Stimulated activated CD8-positive, alpha-beta memory T cell treated with anti-CD3 and anti-CD28 coated beads, Interleukin-4, amount 100 ng/mL, for 4 hours (primary cell): ENCODE results near the gene TUBGCP5.

Experiments
- DNase-seq, 2 donors: peaks; one replicate each; pipeline ENCODE4 v3.0.0-alpha.2; 2020; ENCODE audit warnings: low read depth in 2 of 2, low spot score in 1 of 2

The TUBGCP5 gene

DNA sequence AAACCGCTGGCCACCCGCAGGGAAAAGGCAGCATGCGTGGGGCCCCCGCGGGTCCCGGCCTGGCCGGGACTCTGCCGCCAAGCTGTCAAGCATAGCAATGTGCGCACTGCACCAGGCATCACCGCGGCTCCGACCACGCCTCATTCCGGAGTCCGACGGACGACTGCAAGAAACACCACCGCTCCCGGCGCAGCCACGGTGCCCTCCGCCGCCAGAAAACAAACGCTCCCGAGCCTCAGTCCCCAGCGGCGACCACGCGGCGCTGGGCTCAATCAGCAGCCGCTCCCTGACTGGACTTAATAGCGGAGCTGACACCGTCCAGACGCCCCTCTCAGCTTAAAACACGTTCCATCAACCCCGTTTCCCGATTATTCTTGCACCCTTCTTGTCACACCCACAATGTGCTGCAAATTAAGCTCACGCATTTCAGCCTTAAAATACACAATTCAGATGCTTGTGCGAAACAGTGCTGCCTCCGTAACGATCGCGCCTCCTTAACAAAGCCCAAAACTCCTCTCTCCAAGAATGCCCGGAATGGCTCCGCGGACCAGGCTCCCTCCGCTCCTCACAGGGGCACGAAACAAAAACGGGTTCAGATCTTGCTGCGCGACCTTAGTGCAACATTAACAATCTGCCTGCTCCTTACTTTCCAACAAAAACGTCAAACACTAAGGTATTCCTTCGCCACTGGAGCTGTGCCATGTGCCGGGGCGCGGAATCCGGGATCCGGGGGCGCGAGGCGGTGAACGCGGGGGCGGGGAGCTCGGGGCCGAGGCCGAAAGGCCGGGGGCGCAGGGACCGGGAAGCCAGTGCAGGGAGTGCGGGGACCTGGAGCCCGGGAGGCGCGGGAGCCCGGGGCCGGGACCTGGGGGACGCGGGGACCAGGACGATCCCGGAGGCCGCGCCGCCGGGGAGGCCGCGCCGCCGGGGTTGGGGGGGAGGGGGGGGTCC lies 59.9 kb downstream of the TUBGCP5 start:
- DNase-seq = no peak

DNA sequence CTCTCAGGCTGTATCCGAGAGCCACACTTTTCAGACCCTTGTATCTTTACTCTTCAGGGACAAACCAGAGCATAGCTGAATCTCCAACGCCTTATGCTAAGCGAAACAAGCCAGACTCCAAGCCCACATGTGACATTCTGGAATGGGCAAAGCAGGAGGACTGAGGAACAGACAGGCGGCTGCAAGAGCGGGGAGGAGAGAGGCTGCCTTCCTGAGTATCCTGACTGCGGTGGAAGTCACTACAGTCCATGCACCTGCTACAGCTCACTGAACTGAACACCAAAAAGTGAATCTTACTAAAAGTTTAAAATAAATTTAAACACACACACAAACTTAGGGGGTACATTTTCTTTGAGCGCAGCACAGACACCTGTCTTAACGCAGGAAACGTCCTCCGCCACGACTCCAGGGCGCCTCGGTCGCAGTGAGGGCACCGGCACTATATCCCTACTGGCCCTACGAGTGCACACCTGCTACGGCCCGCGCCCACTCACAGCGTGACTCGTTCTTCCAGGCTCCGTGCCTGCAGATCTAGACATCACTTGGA lies 60.6 kb downstream of the TUBGCP5 start:
- no peak for DNase-seq

DNA sequence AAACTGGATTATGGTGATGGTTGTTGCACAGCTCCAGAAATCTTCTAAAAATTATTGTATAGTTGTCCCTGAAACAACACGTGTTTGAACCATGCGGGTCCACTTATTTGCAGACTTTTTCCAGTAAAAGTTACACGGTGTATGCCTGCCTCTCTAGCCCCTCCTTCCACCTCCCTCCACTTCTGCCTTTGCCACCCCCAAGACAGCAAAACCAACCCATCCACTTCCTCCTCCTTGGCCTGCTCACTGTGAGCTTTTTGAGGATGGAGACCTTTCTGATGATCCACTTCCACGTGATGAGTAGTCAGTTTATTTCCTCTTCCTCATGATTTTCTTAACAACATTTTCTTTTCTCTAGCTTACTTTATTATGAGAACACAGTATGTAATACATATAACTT lies 64.6 kb downstream of the TUBGCP5 start:
- no peak for DNase-seq

DNA sequence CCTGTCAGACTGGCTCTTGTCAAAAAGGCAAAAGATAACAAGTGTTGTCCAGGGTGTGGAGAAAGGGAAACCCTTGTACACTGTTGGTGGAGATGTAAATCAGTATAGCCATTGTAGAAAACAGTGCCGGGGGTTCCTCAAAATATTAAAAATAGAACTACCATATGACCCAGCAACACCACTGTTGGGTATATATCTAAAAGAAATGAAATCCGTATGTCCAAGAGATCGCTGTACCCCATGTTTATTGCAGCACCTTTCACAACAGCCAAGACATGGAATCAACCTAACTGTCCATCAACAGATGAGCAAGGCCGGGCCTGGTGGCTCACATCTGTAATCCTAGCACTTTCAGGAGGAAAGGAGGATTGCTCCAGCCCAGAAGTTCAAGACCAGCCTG lies 65.4 kb downstream of the TUBGCP5 start:
- no peak for DNase-seq

DNA sequence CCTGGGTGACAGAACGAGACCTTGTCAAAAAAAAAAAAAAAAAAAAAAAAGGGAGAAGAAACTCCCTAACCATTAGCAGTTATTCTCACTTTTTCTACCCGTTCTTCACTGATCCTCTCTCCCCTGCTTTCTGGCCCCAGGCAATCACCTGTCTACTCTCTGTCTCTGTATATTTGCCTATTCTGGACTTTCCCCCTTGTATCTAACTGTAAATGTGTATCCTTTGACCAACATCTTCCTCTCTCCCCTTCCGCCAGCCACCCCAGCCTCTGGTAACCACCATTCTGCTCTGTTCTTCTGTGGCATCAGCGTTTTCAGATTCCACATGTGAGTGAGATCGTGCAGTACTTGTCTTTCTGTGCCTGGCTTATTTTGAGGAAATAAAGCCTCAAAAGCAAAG lies 66.1 kb downstream of the TUBGCP5 start:
- DNase-seq = no peak

DNA sequence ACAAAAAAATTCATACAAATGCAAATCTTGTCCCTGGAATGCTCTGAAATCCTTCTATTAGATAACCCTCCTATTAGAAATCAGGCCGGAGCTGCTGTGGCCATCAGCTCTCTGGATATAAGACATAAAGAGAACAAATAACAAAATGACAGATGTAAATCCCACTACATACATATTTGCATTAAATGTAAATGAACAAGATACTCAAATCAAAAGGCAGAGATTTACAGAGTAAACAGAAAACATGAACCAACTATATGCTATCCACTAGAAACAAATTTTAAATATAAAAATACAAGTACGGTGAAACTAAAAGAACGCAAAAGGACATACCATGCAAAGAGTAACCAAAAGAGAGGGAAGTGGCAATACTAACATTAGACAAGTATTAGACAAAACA lies 69.9 kb downstream of the TUBGCP5 start:
- DNase-seq = no peak

DNA sequence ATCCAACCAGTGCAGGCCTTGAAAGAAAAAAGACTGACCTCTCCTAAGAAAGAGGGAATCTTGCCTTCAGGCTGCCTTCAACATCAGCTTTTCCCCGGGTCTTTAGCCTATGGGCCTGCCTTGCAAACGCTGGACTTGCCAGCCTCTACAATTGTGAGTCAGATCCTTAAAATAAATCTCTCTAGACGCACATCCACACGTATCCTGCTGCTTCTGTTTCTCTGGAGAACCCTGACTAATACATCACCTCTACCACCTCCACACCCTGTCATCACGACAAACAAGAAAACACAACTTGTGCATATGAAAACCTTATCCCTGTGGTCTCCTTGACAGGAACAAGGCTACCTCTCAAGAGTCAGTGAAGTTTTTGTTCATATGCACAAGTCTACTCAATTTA lies 71.0 kb downstream of the TUBGCP5 start:
- no peak for DNase-seq

DNA sequence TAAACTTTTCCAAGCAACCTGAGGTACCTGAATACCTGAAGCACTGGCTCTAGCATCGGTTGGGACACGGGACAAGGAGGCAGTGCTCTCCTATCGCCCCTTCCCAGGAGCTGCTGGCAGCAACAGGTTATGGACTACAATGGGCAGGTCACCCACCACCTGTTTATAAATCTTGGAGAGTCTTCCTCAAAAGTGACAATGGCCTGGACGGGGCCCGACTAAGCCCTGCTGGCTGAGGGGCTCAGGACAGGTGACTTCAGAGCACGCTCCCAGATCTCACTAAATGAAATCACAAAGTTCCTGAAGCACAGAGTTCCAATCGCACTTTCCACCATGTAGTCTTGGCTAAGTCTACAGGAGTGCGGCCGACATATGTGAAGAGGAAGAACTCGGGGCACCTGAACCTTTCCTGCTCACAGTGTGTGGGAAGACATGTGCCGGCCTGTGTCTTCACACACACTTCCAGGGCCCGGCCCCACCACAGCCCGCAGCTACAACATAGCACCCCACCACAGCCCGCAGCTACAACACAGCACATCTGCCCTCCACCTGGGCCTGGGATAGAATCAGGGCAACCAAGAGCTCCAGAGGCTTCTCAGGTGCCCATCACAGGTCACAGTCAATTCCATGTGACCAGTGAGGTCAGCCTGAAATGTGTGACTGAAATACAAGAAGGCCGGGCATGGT lies 72.1 kb downstream of the TUBGCP5 start:
- no peak for DNase-seq

DNA sequence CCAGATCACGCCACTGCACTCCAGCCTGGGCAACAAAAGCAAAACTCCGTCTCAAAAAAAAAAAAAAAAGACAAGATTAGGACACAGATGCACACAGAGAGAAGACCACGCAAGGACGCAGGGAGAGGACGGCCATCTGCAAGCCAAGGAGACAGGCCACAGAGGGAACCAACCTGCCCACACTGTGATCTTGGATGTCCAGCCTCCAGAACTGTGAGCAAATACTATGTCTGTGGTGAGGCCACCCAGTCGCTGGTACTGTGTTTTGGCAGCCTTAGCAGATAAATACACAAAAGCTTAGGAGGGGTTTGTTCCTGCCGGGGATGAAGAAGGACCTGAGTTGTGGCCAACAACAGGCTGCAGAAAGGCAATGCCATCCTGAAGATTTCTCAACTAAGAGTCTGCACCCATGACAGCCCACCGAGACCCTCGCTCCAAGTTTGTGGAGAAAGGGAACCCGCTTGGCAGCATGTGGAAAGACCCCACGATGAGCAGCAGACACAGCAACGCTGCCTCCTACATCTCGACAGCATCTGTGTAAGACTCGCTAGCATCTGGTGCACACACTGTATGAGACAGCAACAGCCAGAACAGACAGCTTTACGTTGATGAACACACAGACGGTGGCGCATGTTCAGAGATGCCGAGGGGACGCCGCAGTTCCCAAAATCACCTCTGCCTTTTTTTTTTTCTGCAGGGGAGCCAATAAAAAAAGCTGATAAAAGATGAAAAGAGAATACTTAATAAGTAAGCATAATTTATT lies 72.9 kb downstream of the TUBGCP5 start:
- DNase-seq = no peak

DNA sequence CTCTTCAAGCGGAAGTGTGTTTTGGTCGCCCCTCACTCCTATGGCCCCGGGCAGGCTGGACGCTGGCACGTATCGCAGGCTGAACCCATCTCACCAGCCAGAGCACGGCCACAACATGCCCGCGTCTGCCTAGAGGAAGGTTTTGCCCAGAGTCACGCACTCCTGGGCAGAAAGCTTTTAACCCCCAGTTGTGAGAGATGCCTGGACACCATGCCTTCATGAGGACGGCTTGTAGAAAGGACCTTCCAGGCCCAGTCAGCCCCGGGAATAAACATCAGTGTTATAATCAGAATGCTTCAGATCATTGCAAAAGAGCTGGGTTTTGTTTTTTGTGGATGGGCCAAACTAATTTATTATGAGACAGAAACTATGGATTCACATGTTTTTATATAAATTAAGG lies 75.7 kb downstream of the TUBGCP5 start:
- DNase-seq = no peak

DNA sequence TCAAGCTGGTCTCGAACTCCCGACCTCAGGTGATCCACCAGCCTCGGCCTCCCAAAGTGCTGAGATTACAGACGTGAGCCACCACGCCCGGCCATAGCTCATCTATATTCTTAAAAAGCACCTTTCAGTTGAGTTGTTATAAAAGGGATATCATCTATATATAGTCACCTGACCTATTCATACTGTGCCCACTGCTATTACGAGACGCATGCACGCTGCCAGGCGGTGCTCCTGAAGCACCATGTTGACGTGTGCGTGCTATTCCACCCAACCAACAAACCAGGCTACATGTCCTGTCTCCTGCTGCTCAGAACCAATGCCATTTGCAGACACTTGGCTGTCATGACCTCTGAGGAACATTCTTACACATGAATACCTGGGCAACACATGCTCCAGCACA lies 76.8 kb downstream of the TUBGCP5 start:
- no peak for DNase-seq

DNA sequence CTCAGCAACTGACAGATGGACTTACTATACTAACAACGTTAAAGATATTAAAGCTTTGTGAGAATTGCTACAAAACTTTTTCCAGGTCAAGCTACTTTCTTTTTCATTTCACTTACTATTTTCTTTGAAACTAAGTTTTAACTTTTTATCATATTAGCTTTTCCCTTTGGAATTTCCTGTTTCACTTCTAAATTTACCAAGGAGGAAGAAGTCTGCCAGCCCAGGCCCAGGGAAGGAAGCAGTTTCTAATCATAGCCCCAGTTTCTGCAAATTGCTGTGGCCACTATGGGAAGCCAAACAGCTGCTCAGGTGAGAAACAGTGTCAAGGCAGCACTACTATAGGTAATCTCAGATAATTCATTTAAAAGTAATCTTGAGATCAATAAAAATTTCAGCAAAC lies 77.6 kb downstream of the TUBGCP5 start:
- DNase-seq = no peak

DNA sequence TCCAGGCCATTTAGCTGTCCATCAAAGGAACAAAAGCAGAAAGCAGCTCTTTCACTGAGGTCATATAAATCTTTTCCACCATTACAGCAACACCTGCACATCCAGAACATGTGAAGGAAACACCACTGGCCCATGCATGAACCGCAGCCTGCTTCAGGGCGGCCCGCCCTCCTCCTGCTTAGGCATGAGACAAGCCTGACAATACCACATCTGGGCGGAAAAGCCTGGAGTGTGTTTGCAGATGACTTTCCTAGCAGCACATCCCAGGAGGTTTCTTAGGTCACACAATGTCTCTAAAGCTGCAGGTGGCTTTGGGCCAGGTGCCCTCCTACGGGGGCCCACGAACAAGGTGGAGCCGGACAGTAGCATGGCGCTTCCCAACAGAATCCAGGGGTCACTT lies 78.8 kb downstream of the TUBGCP5 start:
- no peak for DNase-seq

DNA sequence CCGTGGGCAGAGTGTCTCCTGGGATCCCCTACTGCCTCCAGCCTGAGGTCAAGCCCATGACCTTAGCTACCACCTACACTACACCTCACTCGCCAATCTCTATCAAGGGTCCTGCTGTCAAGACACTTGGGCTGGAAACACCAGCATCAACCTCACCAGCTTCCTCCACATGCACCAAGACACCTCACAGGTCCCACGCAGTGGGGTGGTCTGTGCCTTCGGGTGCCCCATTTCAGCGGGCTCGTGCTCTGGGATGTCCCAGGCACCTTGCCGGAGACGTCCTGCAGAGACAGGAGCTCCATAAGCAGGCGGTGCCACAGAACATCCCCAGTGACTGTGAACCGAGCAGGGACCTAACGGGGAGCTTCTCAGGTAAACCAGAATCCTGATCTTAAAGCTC lies 79.2 kb downstream of the TUBGCP5 start:
- no peak for DNase-seq

DNA sequence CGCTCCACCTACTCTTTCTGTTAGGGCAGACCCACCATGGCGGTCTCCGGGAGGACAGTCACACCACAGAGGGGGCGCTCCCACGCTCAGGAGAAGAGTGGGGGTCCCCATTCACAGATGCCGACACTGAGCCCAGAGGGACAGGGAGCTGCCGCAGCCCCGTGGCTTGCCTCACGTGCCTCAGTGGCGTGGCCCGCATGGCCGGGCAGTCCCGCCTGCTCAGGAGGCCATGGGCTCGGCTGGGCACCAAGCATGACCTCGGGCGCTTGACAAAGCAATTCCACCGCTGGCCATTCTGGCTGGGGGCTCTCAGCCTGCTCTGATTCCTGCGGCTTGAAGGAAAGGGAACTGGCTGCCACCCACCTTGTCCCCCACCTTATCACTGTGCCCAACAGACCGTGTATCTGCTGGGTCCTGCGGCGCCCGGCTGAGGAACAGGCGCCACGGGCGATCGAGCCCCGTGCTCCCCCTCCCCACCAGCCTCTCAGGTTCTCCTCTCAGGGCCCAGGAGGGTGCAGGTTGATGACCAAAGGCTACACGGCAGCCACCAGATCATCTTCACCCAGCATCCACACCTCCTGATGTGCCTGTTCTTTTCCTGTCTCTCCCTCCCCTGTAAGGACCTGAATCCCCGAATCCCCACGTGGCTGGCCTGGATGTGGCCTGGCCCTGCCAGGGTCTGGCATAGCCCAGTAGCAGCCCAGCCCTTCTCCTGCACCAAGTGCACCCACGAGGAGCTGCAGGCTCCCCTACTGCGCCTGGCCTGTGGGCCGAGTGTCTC lies 79.9 kb downstream of the TUBGCP5 start:
- no peak for DNase-seq

DNA sequence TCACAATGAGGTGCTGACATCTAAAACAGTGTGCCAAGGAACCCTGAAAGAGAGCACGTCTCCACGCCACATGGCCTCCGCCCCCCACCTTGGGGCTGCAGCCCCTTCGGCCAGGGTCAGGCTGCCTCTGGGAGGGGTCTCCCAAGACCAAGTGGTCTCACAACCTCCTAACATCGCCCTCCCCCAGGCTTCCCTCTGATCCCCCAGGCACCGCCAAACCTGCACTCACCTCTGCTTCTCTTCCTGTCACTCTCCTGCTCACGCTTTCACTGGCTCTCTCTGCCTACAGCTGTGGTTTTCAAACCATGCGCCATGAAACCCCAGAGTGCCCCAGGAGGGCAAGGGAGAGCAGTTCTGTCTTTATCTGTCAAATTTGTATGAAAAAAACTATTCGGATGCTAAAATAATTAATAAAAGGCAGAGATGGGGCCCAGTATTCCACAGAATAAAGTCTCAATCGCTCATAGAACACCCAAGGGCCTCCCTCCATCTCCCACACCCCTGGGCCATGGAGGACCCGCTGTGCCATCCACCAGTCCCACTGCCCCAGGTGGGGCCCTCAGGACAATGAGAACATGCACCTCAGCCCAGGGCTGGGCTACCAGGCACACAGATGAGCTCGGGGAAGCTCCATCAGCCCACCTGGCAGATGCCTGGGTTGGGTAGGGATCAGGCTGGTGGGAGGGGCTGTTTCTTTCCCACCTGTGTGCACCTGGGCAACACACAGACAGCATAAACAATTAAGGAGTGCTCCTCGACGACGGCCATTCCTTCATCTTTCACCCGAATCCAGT lies 80.7 kb downstream of the TUBGCP5 start:
- DNase-seq = no peak

DNA sequence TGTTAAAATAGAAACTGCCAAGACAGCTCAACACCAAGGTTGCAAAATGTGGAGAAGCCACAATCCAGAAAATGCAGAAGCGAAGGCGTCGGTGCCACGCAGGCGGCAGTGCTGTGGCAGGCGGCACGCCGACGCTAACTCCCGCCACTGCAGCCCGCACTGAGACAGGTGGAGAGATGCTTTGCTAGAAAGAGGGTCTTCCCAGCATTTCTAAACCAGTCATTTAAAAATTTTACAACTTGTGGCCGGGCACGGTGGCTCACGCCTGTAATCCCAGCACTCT lies 82.5 kb downstream of the TUBGCP5 start:
- DNase-seq = no peak

DNA sequence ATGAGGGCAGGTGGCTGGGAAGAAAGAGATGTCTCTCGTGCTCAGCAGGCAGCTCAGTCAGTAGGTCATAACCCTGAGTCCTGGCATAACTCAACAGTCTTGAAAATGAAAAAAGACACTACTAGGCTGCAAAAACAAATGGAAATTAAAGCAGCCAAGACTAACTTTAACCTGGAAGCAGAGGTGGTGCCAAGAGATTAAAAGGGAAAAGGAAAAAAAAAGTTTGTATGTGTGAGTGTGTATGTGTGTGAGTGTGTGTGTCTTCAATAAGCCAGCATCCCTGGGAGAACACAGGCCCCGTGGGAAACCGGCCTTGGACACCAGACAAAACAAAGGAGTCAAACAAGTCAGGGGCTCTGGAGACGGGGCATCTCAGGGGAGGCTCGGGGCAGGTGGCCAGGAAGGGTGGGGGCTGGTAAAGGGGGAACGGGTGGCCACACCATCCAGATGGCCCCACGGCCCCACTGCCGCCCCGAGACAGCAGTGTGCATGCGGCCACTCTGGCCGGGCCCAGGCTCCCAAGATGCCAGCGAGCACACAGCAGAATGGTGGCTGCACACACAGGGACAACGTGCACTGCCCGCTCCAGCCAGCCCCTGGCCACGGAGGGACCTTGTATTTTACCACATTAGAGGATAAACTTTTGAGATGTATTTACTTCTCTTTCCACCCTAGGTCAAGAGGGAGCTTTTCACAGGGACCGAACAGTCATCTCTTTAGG lies 83.0 kb downstream of the TUBGCP5 start:
- no peak for DNase-seq

DNA sequence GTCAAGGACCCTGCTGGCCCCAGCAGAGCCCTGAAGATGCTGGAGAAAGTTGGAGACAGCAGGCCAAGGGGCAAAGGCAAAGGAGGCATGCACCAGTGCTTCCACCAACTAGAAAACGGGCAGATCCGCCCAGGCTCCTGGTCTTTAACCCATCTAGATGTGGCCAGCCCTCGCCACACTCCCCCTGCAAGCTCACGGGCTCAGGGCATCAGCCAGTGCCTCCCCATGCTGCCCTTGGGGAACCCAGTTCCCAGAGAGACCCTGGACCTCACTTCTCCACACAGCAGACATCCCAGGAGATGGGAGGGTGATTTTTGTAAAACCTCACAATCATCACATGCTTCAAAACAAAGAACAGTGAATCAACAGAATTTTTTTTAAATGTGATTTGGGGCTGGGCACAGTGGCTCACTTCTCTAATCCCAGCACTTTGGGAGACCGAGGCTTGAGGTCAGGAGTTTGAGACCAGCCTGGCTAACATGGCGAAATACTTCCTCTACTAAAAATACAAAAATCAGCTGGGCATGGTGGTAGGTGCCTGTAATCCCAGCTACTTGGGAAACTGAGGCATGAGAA lies 83.7 kb downstream of the TUBGCP5 start:
- DNase-seq = no peak
